ENCODE data around the gene FUCA1. TPM values are rescaled to one million over a fixed set of nuclear protein-coding genes. Genes with fewer than 3 reads are reported as not detected.

Gene FUCA1
- polyA plus RNA-seq, 1 donor from 2014 or later: 38.5 TPM

DNA sequence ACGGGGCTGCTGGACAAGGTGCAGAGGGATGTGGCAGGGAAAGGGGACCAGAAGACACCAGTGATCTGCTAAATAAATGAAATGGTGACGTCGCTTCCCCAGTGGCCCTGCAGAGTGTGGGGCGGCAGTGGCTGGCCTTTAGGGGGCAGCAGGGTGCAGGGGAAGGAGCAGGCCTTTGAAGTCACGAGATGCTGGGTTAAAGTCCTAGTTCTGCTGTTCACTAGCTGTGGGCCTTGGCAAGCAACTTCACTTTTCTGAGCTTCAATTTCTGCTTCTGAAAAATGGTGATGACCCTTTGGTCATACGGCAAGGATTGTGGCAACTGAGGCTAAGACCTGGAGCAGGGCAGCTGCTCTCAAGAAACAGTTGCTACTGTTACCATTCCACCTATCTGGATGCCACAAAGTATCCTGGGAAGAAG is 58.3 kb downstream of the FUCA1 start:
- TF ChIP-seq, protein P1, sequence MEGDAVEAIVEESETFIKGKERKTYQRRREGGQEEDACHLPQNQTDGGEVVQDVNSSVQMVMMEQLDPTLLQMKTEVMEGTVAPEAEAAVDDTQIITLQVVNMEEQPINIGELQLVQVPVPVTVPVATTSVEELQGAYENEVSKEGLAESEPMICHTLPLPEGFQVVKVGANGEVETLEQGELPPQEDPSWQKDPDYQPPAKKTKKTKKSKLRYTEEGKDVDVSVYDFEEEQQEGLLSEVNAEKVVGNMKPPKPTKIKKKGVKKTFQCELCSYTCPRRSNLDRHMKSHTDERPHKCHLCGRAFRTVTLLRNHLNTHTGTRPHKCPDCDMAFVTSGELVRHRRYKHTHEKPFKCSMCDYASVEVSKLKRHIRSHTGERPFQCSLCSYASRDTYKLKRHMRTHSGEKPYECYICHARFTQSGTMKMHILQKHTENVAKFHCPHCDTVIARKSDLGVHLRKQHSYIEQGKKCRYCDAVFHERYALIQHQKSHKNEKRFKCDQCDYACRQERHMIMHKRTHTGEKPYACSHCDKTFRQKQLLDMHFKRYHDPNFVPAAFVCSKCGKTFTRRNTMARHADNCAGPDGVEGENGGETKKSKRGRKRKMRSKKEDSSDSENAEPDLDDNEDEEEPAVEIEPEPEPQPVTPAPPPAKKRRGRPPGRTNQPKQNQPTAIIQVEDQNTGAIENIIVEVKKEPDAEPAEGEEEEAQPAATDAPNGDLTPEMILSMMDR (IDR thresholded peaks at IDR 0.05; ENCODE audit: poor library complexity, severe bottlenecking): peak; percentile 20
- no peak for TF ChIP-seq SMC3 (conservative IDR thresholded peaks at IDR 0.05; ENCODE audit: poor library complexity)
- Histone ChIP-seq H3K27me3 (ENCODE audit: insufficient read depth, low read depth, low read length) (no peaks in the 10 kb centered on the region), H3K9me3 (ENCODE audit: low read length) (no peaks in the 10 kb centered on the region), H2AFZ (ENCODE audit: low read depth, low read length) (no peak overlapping the region), H3K4me3 (ENCODE audit: low read length) (no peak overlapping the region), H3K36me3 (ENCODE audit: insufficient read depth, low read length) (no peaks in the 10 kb centered on the region), H3F3A (ENCODE audit: insufficient read depth, low read length, poor library complexity, severe bottlenecking) (no peaks in the 10 kb centered on the region), H3K27ac (ENCODE audit: low read length) (no peak overlapping the region), H4K20me1 (ENCODE audit: insufficient read depth) (no peaks in the 10 kb centered on the region), H3K9ac (ENCODE audit: low read length) (no peak overlapping the region), H3K9me2 (ENCODE audit: insufficient read depth, low read length) (no peaks in the 10 kb centered on the region), H3K79me2 (replicated peaks; ENCODE audit: insufficient read depth, low read length) (no peaks in the 10 kb centered on the region), H3K4me2 (ENCODE audit: low read length) (no peak overlapping the region)

DNA sequence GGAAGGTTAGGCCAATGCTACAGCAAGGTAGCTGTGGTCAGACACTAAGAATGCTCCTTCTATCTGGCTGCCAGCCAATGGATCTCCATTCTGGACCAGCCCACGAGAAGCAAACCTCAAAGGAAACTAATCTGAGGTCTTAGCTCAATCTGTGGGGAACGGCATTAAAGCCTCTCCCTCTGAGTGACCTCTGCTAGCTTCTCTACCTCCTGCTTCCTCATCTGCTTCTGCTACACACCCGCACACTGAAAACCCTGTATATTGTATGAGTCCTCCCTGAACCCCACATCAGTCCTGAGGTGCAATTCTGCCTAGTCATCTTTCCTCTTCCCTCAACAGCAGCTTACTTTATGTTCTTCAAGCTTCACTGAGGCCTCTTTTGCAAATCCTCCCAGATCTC is 60.6 kb downstream of the FUCA1 start:
- Histone ChIP-seq H3K9me3 (ENCODE audit: low read length) (no peaks in the 10 kb centered on the region), H3K27me3 (ENCODE audit: insufficient read depth, low read depth, low read length) (no peaks in the 10 kb centered on the region), H3K79me2 (replicated peaks; ENCODE audit: insufficient read depth, low read length) (no peaks in the 10 kb centered on the region), H3K9me2 (ENCODE audit: insufficient read depth, low read length) (no peaks in the 10 kb centered on the region), H3K27ac (ENCODE audit: low read length) (no peak overlapping the region), H3F3A (ENCODE audit: insufficient read depth, low read length, poor library complexity, severe bottlenecking) (no peaks in the 10 kb centered on the region), H3K9ac (ENCODE audit: low read length) (no peak overlapping the region), H3K4me3 (ENCODE audit: low read length) (no peak overlapping the region), H3K36me3 (ENCODE audit: insufficient read depth, low read length) (no peaks in the 10 kb centered on the region), H2AFZ (ENCODE audit: low read depth, low read length) (no peak overlapping the region), H4K20me1 (ENCODE audit: insufficient read depth) (no peaks in the 10 kb centered on the region), H3K4me2 (ENCODE audit: low read length) (no peak overlapping the region)
- TF ChIP-seq POLR2AphosphoS5 (IDR thresholded peaks at IDR 0.05): no peak
- TF ChIP-seq MXI1 (conservative IDR thresholded peaks at IDR 0.05; ENCODE audit: poor library complexity, severe bottlenecking): no peak
- no peak for TF ChIP-seq TAF1 (IDR thresholded peaks at IDR 0.05; ENCODE audit: low read depth)
- TF ChIP-seq, protein P1 (IDR thresholded peaks at IDR 0.05; ENCODE audit: poor library complexity, severe bottlenecking): no peak
- TF ChIP-seq EZH2 (IDR thresholded peaks at IDR 0.05; ENCODE audit: borderline replicate concordance, insufficient read depth, low read length, poor library complexity, severe bottlenecking): no peak
- no peak for TF ChIP-seq RAD21 (conservative IDR thresholded peaks at IDR 0.05)
- TF ChIP-seq, protein P2, sequence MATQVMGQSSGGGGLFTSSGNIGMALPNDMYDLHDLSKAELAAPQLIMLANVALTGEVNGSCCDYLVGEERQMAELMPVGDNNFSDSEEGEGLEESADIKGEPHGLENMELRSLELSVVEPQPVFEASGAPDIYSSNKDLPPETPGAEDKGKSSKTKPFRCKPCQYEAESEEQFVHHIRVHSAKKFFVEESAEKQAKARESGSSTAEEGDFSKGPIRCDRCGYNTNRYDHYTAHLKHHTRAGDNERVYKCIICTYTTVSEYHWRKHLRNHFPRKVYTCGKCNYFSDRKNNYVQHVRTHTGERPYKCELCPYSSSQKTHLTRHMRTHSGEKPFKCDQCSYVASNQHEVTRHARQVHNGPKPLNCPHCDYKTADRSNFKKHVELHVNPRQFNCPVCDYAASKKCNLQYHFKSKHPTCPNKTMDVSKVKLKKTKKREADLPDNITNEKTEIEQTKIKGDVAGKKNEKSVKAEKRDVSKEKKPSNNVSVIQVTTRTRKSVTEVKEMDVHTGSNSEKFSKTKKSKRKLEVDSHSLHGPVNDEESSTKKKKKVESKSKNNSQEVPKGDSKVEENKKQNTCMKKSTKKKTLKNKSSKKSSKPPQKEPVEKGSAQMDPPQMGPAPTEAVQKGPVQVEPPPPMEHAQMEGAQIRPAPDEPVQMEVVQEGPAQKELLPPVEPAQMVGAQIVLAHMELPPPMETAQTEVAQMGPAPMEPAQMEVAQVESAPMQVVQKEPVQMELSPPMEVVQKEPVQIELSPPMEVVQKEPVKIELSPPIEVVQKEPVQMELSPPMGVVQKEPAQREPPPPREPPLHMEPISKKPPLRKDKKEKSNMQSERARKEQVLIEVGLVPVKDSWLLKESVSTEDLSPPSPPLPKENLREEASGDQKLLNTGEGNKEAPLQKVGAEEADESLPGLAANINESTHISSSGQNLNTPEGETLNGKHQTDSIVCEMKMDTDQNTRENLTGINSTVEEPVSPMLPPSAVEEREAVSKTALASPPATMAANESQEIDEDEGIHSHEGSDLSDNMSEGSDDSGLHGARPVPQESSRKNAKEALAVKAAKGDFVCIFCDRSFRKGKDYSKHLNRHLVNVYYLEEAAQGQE (IDR thresholded peaks at IDR 0.05; ENCODE audit: borderline replicate concordance): no peak
- TF ChIP-seq EP300 (conservative IDR thresholded peaks at IDR 0.05; ENCODE audit: poor library complexity, severe bottlenecking): no peak
- no peak for TF ChIP-seq SMC3 (conservative IDR thresholded peaks at IDR 0.05; ENCODE audit: poor library complexity)
